Left renal cortex interstitium (tissue), 4 donors: ENCODE data around the gene RASA1. TPM values are rescaled to one million over a fixed set of nuclear protein-coding genes. Genes with fewer than 3 reads are reported as not detected.
"Not testable (repeated sequence)": the region's sequence is repeated elsewhere in the genome, so short reads cannot be mapped to it uniquely, and the experiment has no call there.

Source experiments
- DNase-seq, 4 donors: peaks; one replicate each; pipeline ENCODE4 v3.0.0-alpha.2; 2013; ENCODE audit warnings: low read depth in 4 of 4, low spot score in 2 of 4, missing footprints in 1 of 4
- polyA plus RNA-seq, 4 donors: library from polyadenylated mRNA; unstranded; fragments of 120-200 nt; gene quantifications; one replicate each; pipeline ENCODE4 v1.2.1, GENCODE V29; 2013; ENCODE audit not compliant: insufficient read length in 4 of 4

Gene RASA1
- 10 to 100 TPM; 45.3 to 54.2 (median 49.2) TPM for polyA plus RNA-seq

- peak; percentile 77 to 90 (median 86) for DNase-seq
Measured at GRCh38 chr5:87267574-87268125, at the start of gene RASA1. RASA1 (plus strand) TSS chr5:87267883; CDS start chr5:87268452, 569 bp downstream.

- DNase-seq = no peak
Measured at GRCh38 chr5:87229780-87230179, 37.9 kb upstream of the RASA1 start.

- DNase-seq = no peak
Measured at GRCh38 chr5:87231037-87231808, 36.5 kb upstream of the RASA1 start.

GRCh38 chr5:87233143-87233542 is 34.5 kb upstream of the RASA1 start:
- no peak for DNase-seq

GRCh38 chr5:87241555-87241954 is 26.1 kb upstream of the RASA1 start:
- no peak for DNase-seq

GRCh38 chr5:87242242-87242641 is 25.4 kb upstream of the RASA1 start:
- no peak for DNase-seq

GRCh38 chr5:87243161-87243844 is 24.4 kb upstream of the RASA1 start:
- DNase-seq = no peak

GRCh38 chr5:87245451-87245850 is 22.2 kb upstream of the RASA1 start:
- DNase-seq = no peak

GRCh38 chr5:87246061-87246460 is 21.6 kb upstream of the RASA1 start:
- DNase-seq = no peak

GRCh38 chr5:87252283-87252605 is 15.4 kb upstream of the RASA1 start:
- no peak for DNase-seq

GRCh38 chr5:87254035-87254434 is 13.6 kb upstream of the RASA1 start:
- no peak for DNase-seq

- DNase-seq = no peak
Measured at GRCh38 chr5:87258507-87258906, 9.2 kb upstream of the RASA1 start.

GRCh38 chr5:87260604-87261192 is 7.0 kb upstream of the RASA1 start:
- DNase-seq = no peak

GRCh38 chr5:87263498-87263897 is 4.2 kb upstream of the RASA1 start:
- no peak for DNase-seq

GRCh38 chr5:87266914-87267573 is 639 bp upstream of the RASA1 start:
- DNase-seq = peak in 2 of 4 donors; percentile 3 to 60

GRCh38 chr5:87268126-87268969 is 665 bp downstream of the RASA1 start:
- peak; percentile 58 to 75 (median 62) for DNase-seq

- DNase-seq = no peak
Measured at GRCh38 chr5:87268970-87269377, 1.3 kb downstream of the RASA1 start.

GRCh38 chr5:87270888-87271287 is 3.2 kb downstream of the RASA1 start:
- not testable (repeated sequence) for DNase-seq

- DNase-seq = no peak
Measured at GRCh38 chr5:87276655-87277054, 9.0 kb downstream of the RASA1 start.

GRCh38 chr5:87277279-87277835 is 9.7 kb downstream of the RASA1 start:
- no peak for DNase-seq
